GM23338 (cell line): ENCODE data around the gene IL19. TPM values are rescaled to one million over a fixed set of nuclear protein-coding genes. Genes with fewer than 3 reads are reported as not detected.
A peak's percentile ranks its signal among the peaks of the same experiment; 100 is the strongest.

Source experiments
- ATAC-seq: fragments of 200-7000 bp; cut with Tn5 transposase; 3 replicates; pipeline ENCODE4 v1.9.1; 2020
- DNase-seq: peaks from one replicate; pipeline ENCODE4 v3.0.0-alpha.2; 2015; ENCODE audit warnings: low spot score
- H2AFZ ChIP-seq: fragments of 200-600 bp; sonication (generic); 2 replicates; pipeline ENCODE4 v1.8.0; 2016; ENCODE audit warnings: antibody characterized with exemption, mild to moderate bottlenecking, moderate library complexity
- H3F3A ChIP-seq: fragments of 200-600 bp; sonication (generic); replicated peaks from 2 replicates; pipeline ENCODE4 v1.8.0; 2017; ENCODE audit warnings: antibody characterized with exemption, mixed run types, low read depth
- H3K27ac ChIP-seq: fragments of 200-600 bp; sonication (generic); 2 replicates; pipeline ENCODE4 v1.6.1; 2016; ENCODE audit warnings: low read depth
- H3K27me3 ChIP-seq: fragments of 200-600 bp; sonication (generic); 2 replicates; pipeline ENCODE4 v1.8.0; 2016; ENCODE audit warnings: mild to moderate bottlenecking, mixed run types, moderate library complexity; ENCODE audit not compliant: insufficient read depth
- H3K36me3 ChIP-seq: fragments of 200-600 bp; sonication (generic); 2 replicates; pipeline ENCODE4 v1.8.0; 2016; ENCODE audit warnings: mild to moderate bottlenecking; ENCODE audit not compliant: insufficient read depth
- H3K4me1 ChIP-seq: fragments of 200-600 bp; sonication (generic); 2 replicates; pipeline ENCODE4 v1.8.0; 2016; ENCODE audit warnings: mild to moderate bottlenecking, moderate library complexity; ENCODE audit not compliant: insufficient read depth
- H3K4me2 ChIP-seq: fragments of 200-600 bp; sonication (generic); 2 replicates; pipeline ENCODE4 v1.7.1; 2017; ENCODE audit warnings: mixed run types
- H3K4me3 ChIP-seq: fragments of 200-600 bp; sonication (generic); 2 replicates; pipeline ENCODE4 v1.6.1; 2016; ENCODE audit warnings: mixed run types
- H3K79me2 ChIP-seq: fragments of 200-600 bp; sonication (generic); replicated peaks from 2 replicates; pipeline ENCODE4 v1.8.0; 2017; ENCODE audit warnings: mild to moderate bottlenecking; ENCODE audit not compliant: insufficient read depth
- H3K9me2 ChIP-seq: fragments of 200-600 bp; sonication (generic); 2 replicates; pipeline ENCODE4 v1.8.0; 2017; ENCODE audit not compliant: insufficient read depth
- H4K20me1 ChIP-seq: fragments of 200-600 bp; sonication (generic); replicated peaks from 2 replicates; pipeline ENCODE4 v1.8.0; 2017; ENCODE audit warnings: mild to moderate bottlenecking; ENCODE audit not compliant: insufficient read depth
- H3K27ac Mint-ChIP-seq: 2 replicates; pipeline ENCODE4 v1.8.0; 2020; ENCODE audit warnings: inconsistent platforms, mild to moderate bottlenecking, moderate library complexity, mixed read lengths
- H3K27me3 Mint-ChIP-seq: 3 replicates; pipeline ENCODE4 v1.8.0; 2022; ENCODE audit warnings: low read depth, mild to moderate bottlenecking, moderate library complexity, mixed read lengths, inconsistent platforms; ENCODE audit not compliant: insufficient read depth, poor library complexity
- H3K36me3 Mint-ChIP-seq: 3 replicates; pipeline ENCODE4 v1.8.0; 2021; ENCODE audit warnings: low read depth, mild to moderate bottlenecking, inconsistent platforms, moderate library complexity, mixed read lengths
- H3K4me1 Mint-ChIP-seq: 3 replicates; pipeline ENCODE4 v1.8.0; 2020; ENCODE audit warnings: mild to moderate bottlenecking, inconsistent platforms, mixed read lengths
- H3K4me3 Mint-ChIP-seq: 3 replicates; pipeline ENCODE4 v1.8.0; 2021; ENCODE audit warnings: moderate library complexity, mild to moderate bottlenecking, inconsistent platforms, mixed read lengths
- H3K9me3 Mint-ChIP-seq: 3 replicates; pipeline ENCODE4 v1.8.0; 2020; ENCODE audit warnings: moderate library complexity, mild to moderate bottlenecking, inconsistent platforms, mixed read lengths
- CREB1 ChIP-seq: fragments of 250-450 bp; sonication (Bioruptor Pico); IDR thresholded peaks from 2 replicates; pipeline ENCODE4 v1.5.0; 2020; ENCODE audit warnings: low read depth, mild to moderate bottlenecking, moderate library complexity
- CTCF ChIP-seq, 2 experiments: fragments of 200-600 bp in 1 of 2; sonication (generic) in 1 of 2; conservative IDR thresholded peaks; 2 replicates each; pipeline versions ENCODE4 v1.5.1 to v1.6.1; 2016 to 2017; ENCODE audit warnings: antibody characterized with exemption in 2 of 2, low read depth in 2 of 2, mild to moderate bottlenecking in 2 of 2, moderate library complexity in 1 of 2
- ETS1 ChIP-seq: IDR thresholded peaks from 2 replicates; pipeline ENCODE4 v1.6.1; 2016; ENCODE audit warnings: antibody characterized with exemption
- EZH2 ChIP-seq: fragments of 200-600 bp; sonication (generic); IDR thresholded peaks from one replicate; pipeline ENCODE4 v1.8.0; 2017; ENCODE audit warnings: antibody characterized with exemption, mild to moderate bottlenecking, low read depth; ENCODE audit not compliant: unreplicated experiment
- EZH2phosphoT487 ChIP-seq: fragments of 200-600 bp; sonication (generic); IDR thresholded peaks from one replicate; pipeline ENCODE4 v1.8.1; 2018; ENCODE audit warnings: antibody characterized with exemption; ENCODE audit not compliant: unreplicated experiment
- JUNB ChIP-seq: IDR thresholded peaks from one replicate; pipeline ENCODE4 v1.6.1; 2016; ENCODE audit warnings: antibody characterized with exemption; ENCODE audit not compliant: unreplicated experiment
- POLR2AphosphoS5 ChIP-seq: IDR thresholded peaks from 2 replicates; pipeline ENCODE4 v1.6.1; 2016; ENCODE audit warnings: antibody characterized with exemption, low read depth
- REST ChIP-seq: IDR thresholded peaks from one replicate; pipeline ENCODE4 v1.6.1; 2018; ENCODE audit warnings: antibody characterized with exemption; ENCODE audit not compliant: unreplicated experiment
- STAT1 ChIP-seq: IDR thresholded peaks from one replicate; pipeline ENCODE4 v1.6.1; 2016; ENCODE audit warnings: antibody characterized with exemption; ENCODE audit not compliant: unreplicated experiment
- ZNF114 ChIP-seq: fragments of 250-450 bp; sonication (Bioruptor Pico); IDR thresholded peaks from 2 replicates; pipeline ENCODE4 v1.5.0; 2020; ENCODE audit warnings: mild to moderate bottlenecking, moderate library complexity
- ZNF331 ChIP-seq: fragments of 250-450 bp; sonication (Bioruptor Pico); IDR thresholded peaks from 2 replicates; pipeline ENCODE4 v1.5.0; 2020; ENCODE audit warnings: low read depth, mild to moderate bottlenecking, moderate library complexity
- polyA plus RNA-seq: library from polyadenylated mRNA; unstranded; fragments of >200 nt; fragmentation: Nextera tagmentation; extraction: Ambion mirVana; gene quantifications from 2 replicates; pipeline ENCODE4 v1.2.1, GENCODE V29; 2016
- total RNA-seq: library from RNA; depleted of rRNA; stranded (reverse); fragments of >200 nt; shearing (Covaris generic); gene quantifications from 2 replicates; pipeline ENCODE4 v1.2.3, GENCODE V29; 2014

IL19 gene
- total and polyA plus RNA-seq, 2 experiments from 2014 or later, result not detected

- no peak for TF ChIP-seq REST
- no peak for TF ChIP-seq POLR2AphosphoS5
- TF ChIP-seq EZH2phosphoT487, result no peak
- no peak for TF ChIP-seq ZNF114 (CRISPR knock-in tag)
- no peak for TF ChIP-seq CREB1 (CRISPR knock-in tag)
- TF ChIP-seq STAT1, result no peak
Measured at GRCh38 chr1:206728697-206728987, 41.9 kb upstream of the IL19 start (continued).

GRCh38 chr1:206729050-206729449, 41.5 kb upstream of the IL19 start:
- no peak for ATAC-seq
- Histone ChIP-seq H3K4me1 (peaks cover 9% of the 10 kb centered on the region; the same call in 1 of the 2 replicates), H3K36me3 (no peaks in the 10 kb centered on the region; the same call in 1 of the 2 replicates), H4K20me1 (peaks cover 32% of the 10 kb centered on the region), H3F3A (no peaks in the 10 kb centered on the region), H3K4me2 (no peak overlapping the region), H3K27me3 (no peaks in the 10 kb centered on the region), H3K27ac (no peak overlapping the region), H2AFZ (no peak overlapping the region), H3K9me2 (no peaks in the 10 kb centered on the region), H3K79me2 (peaks cover 20% of the 10 kb centered on the region; the same call in 1 of the 2 replicates), H3K4me3 (no peak overlapping the region)
- Mint-ChIP-seq H3K27me3 (peaks cover 5% of the 10 kb centered on the region), H3K9me3 (no peaks in the 10 kb centered on the region), H3K4me1 (peaks cover 10% of the 10 kb centered on the region), H3K36me3 (peaks cover 18% of the 10 kb centered on the region), H3K4me3 (no peak overlapping the region), H3K27ac (peak overlapping the region; percentile 80; the same call in 1 of the 2 replicates)
- no peak for DNase-seq
- TF ChIP-seq ETS1 (no peak), CREB1 (CRISPR knock-in tag) (no peak), STAT1 (no peak), EZH2 (no peak), ZNF331 (CRISPR knock-in tag) (no peak), POLR2AphosphoS5 (no peak), EZH2phosphoT487 (no peak), CTCF (conservative IDR thresholded peaks at IDR 0.05; ENCODE audit: low read depth in 2 of 2) (no peak), JUNB (no peak), REST (no peak)
